Lower leg skin (tissue), 3 donors: ENCODE data around the gene MGLL.

Source experiments
- POLR2A ChIP-seq, 2 donors: fragments of 450-650 bp; IDR thresholded peaks; one replicate each; pipeline ENCODE4 v1.6.1; 2016 to 2017; ENCODE audit warnings: antibody characterized with exemption in 2 of 2, mild to moderate bottlenecking in 1 of 2, moderate library complexity in 1 of 2
- TF ChIP-seq, protein P1 (sequence below), 3 donors: fragments of 450-650 bp; IDR thresholded peaks; one replicate each; pipeline ENCODE4 v1.5.1; 2016; ENCODE audit warnings: antibody characterized with exemption in 3 of 3, mild to moderate bottlenecking in 3 of 3, moderate library complexity in 2 of 3

DNA sequence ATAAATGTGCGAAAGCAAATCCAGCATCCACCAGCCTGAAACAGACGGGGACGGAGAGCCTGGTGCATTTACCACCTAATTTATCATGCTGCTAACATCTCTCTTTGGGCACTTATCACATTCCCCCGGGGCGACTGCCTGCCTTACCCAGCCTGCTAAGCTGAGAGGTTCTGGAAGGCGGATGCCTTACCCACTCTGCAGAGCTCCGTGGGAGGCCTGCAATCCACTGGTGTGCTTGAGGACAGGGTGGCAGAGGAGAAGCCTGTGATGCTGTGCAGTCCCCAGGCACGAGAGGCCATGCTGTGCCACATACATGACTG lies 25.5 kb downstream of the MGLL start:
- TF ChIP-seq POLR2A (IDR thresholded peaks at IDR 0.05) = no peak
- TF ChIP-seq, protein P1, sequence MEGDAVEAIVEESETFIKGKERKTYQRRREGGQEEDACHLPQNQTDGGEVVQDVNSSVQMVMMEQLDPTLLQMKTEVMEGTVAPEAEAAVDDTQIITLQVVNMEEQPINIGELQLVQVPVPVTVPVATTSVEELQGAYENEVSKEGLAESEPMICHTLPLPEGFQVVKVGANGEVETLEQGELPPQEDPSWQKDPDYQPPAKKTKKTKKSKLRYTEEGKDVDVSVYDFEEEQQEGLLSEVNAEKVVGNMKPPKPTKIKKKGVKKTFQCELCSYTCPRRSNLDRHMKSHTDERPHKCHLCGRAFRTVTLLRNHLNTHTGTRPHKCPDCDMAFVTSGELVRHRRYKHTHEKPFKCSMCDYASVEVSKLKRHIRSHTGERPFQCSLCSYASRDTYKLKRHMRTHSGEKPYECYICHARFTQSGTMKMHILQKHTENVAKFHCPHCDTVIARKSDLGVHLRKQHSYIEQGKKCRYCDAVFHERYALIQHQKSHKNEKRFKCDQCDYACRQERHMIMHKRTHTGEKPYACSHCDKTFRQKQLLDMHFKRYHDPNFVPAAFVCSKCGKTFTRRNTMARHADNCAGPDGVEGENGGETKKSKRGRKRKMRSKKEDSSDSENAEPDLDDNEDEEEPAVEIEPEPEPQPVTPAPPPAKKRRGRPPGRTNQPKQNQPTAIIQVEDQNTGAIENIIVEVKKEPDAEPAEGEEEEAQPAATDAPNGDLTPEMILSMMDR (IDR thresholded peaks at IDR 0.05) = no peak
